T-helper 1 cell (primary cell): ENCODE measurements around the gene TMEM150A.
A peak's percentile ranks its signal among the peaks of the same experiment; 100 is the strongest.
"Not testable (repeated sequence)": the region's sequence is repeated elsewhere in the genome, so short reads cannot be mapped to it uniquely, and the experiment has no call there.

Experiments used
- DNase-seq, 5 donors: peaks; one replicate each; pipeline ENCODE4 v3.0.0-alpha.2; 2012 to 2020

TMEM150A gene

GRCh38 chr2:85564144-85564563 is 38.3 kb downstream of the TMEM150A start:
- DNase-seq, result no peak

GRCh38 chr2:85561280-85562212 is 41.0 kb downstream of the TMEM150A start, which contains the start of gene GGCX:
TSS of gene GGCX (minus strand) at chr2:85561493. CDS start at chr2:85561428, 65 bp downstream.
- peak; percentile 85 to 95 (median 91) for DNase-seq

- no peak for DNase-seq
Observed at GRCh38 chr2:85560812-85561279, 41.7 kb downstream of the TMEM150A start.

GRCh38 chr2:85560403-85560726 is 42.1 kb downstream of the TMEM150A start:
- not testable (repeated sequence) for DNase-seq

- no peak for DNase-seq
Observed at GRCh38 chr2:85558160-85558559, 44.3 kb downstream of the TMEM150A start.

- DNase-seq, result no peak
Observed at GRCh38 chr2:85557130-85557529, 45.4 kb downstream of the TMEM150A start.

- no peak for DNase-seq
Observed at GRCh38 chr2:85554980-85555612, 47.4 kb downstream of the TMEM150A start.

- DNase-seq, result no peak
Observed at GRCh38 chr2:85553184-85553583, 49.3 kb downstream of the TMEM150A start.

- peak; percentile 67 to 89 (median 82) for DNase-seq
Observed at GRCh38 chr2:85551698-85552678, 50.5 kb downstream of the TMEM150A start.

GRCh38 chr2:85550486-85550885 is 52.0 kb downstream of the TMEM150A start:
- DNase-seq, result no peak

GRCh38 chr2:85549826-85550225 is 52.7 kb downstream of the TMEM150A start:
- no peak for DNase-seq

GRCh38 chr2:85549095-85549494 is 53.4 kb downstream of the TMEM150A start:
- no peak for DNase-seq

GRCh38 chr2:85548608-85548900 is 53.9 kb downstream of the TMEM150A start:
- DNase-seq, result no peak
